Stimulated activated CD8-positive, alpha-beta memory T cell treated with anti-CD3 and anti-CD28 coated beads, Interleukin-7, amount 100 ng/mL, for 24 hours (primary cell): ENCODE measurements around the gene FGFR4.

Source experiments
- DNase-seq: peaks from one replicate; pipeline ENCODE4 v3.0.0-alpha.2; 2020; ENCODE audit warnings: low read depth

The FGFR4 gene

GRCh38 chr5:177085985-177086653 is 596 bp upstream of the FGFR4 start:
- no peak for DNase-seq

DNA sequence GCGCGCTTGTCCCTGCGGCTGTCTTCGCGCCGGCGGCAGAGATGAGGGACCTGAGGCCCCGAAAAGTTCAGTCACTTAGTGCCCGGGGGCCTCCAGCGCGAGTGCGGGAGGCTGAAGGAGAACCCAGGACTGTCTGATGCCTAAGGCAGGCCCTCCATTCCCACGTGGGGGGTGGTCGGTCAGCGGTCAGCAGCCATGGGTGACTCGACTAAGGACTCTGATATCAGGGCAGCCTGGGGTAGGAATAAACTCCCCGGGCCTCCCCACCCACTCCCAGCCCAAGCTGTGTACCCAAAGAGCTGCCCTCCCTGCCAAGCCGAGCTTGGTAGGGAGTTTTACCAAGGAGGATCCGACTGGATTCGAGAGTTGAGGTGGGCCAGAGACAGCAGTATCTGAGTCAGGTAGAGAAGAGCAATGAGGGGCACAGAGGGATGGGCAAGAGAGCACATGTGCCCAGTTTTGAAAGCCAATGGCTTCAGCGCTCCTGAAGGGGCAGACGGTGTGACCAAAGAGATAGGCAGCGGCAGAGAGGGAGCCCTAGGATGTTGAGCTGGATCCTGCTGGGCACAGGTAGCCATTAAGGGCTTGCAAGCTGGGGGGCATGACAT is 787 bp downstream of the FGFR4 start:
- DNase-seq = no peak

DNA sequence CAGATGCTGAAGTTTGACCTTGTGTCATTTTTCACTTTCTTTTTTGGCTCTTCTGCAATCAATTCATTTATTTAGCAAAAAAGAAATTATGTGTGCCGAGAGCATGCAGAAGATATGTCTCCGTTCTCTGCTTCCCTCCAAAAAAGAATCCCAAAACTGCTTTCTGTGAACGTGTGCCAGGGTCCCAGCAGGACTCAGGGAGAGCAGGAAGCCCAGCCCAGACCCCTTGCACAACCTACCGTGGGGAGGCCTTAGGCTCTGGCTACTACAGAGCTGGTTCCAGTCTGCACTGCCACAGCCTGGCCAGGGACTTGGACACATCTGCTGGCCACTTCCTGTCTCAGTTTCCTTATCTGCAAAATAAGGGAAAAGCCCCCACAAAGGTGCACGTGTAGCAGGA is 2.4 kb downstream of the FGFR4 start:
- DNase-seq = no peak

GRCh38 chr5:177089825-177090641 is 3.3 kb downstream of the FGFR4 start:
- no peak for DNase-seq

DNA sequence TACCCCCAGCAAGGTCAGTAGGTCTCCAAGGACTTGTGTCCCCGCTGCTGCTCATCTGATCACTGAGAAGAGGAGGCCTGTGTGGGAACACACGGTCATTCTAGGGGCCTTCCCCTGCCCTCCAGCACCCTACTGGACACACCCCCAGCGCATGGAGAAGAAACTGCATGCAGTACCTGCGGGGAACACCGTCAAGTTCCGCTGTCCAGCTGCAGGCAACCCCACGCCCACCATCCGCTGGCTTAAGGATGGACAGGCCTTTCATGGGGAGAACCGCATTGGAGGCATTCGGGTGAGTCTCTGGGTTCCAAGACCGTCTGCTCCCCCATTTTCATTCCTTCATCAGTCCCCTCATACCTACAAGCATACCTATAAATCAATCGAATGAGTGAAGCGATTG is 4.1 kb downstream of the FGFR4 start:
- DNase-seq = no peak

DNA sequence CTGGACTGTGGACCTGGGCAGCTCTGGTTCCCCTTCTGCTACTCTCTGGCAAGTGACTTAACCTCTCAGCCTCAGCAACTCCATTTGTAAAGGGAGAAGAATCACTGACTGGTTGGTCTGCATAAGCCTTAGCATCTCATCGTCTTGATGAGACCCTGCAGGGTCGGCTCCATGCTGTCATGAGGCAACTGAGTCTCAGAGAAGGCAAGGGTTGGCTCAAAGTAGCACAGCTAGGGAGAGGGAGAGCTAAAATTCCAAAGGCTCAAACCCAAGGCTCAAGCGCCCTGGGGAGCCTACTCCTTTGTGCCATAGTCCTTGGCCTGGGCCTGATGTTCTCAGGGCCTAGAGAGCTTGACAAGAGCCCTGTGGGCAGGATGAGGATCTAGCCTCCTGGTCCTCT is 4.5 kb downstream of the FGFR4 start:
- no peak for DNase-seq

GRCh38 chr5:177092178-177093081 is 5.7 kb downstream of the FGFR4 start:
- DNase-seq = no peak

GRCh38 chr5:177093082-177093712 is 6.5 kb downstream of the FGFR4 start:
- no peak for DNase-seq

GRCh38 chr5:177093803-177094202 is 7.1 kb downstream of the FGFR4 start:
- no peak for DNase-seq

- no peak for DNase-seq
Observed at GRCh38 chr5:177094224-177095087, 7.7 kb downstream of the FGFR4 start.

DNA sequence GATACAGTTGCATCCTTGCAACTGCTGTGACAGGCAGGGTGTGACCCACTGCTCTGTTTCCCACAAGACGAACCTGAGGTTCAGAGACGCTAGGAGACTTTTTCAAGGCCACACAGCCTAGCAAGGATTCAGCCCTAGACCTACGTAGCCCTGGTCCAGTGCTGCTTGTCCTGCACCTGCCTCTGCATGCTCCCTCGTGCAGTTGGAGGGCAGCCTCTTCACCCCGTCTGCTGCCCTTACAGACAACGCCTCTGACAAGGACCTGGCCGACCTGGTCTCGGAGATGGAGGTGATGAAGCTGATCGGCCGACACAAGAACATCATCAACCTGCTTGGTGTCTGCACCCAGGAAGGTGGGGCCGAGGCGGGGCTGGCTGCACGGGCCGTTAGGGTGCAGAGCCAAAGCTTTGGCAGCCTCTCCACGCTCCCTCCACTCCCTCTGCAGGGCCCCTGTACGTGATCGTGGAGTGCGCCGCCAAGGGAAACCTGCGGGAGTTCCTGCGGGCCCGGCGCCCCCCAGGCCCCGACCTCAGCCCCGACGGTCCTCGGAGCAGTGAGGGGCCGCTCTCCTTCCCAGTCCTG is 8.5 kb downstream of the FGFR4 start:
- DNase-seq = no peak

- DNase-seq = no peak
Observed at GRCh38 chr5:177096162-177097015, 9.7 kb downstream of the FGFR4 start.

DNA sequence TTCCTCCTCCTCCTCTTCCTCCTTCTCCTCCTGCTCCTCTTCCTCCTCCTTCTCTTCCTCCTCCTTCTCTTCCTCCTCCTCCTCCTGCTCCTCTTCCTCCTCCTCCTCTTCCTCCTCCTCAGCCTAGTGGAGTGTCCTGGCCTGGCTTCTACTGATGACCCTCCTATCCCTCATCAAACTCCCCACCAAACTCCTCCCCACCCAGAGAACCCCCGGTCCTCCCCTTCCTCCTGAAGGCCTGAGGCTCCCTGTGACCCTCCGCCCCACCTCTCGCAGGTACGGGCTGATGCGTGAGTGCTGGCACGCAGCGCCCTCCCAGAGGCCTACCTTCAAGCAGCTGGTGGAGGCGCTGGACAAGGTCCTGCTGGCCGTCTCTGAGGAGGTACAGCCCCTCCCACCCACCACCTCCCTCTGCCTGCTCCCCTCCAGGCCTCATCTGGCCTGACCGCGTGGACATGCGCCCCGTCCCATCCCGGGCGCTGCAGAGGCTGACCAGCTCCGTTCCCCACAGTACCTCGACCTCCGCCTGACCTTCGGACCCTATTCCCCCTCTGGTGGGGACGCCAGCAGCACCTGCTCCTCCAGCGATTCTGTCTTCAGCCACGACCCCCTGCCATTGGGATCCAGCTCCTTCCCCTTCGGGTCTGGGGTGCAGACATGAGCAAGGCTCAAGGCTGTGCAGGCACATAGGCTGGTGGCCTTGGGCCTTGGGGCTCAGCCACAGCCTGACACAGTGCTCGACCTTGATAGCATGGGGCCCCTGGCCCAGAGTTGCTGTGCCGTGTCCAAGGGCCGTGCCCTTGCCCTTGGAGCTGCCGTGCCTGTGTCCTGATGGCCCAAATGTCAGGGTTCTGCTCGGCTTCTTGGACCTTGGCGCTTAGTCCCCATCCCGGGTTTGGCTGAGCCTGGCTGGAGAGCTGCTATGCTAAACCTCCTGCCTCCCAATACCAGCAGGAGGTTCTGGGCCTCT is 10.6 kb downstream of the FGFR4 start:
- no peak for DNase-seq

GRCh38 chr5:177098120-177098469 is 11.4 kb downstream of the FGFR4 start:
- DNase-seq = no peak

GRCh38 chr5:177098470-177099141 is 11.9 kb downstream of the FGFR4 start:
- DNase-seq = no peak

- DNase-seq = no peak
Observed at GRCh38 chr5:177099422-177100093, 12.8 kb downstream of the FGFR4 start.

DNA sequence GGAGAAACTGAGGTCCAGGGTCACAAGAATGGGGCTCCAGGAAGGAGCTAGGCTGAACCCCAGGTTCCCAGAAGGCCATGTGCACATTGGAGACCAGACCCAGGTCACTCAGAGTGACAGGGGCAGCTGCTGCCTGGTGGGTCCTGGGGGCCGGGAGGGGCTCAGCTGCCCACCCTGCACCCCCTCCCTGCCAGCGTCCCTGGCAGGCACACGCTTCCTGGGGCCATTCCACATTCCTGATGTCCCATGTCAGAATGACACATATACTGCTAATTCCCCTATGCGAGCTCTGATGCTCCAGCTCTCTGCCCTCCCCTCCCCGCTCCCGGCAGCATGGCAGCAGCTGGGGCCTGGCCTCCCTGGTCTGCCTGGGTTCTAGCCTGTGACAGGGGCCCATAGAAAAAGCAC is 14.0 kb downstream of the FGFR4 start:
- no peak for DNase-seq
